H7 (cell line): ENCODE measurements around the gene NCOA1. TPM values are rescaled to one million over a fixed set of nuclear protein-coding genes. Genes with fewer than 3 reads are reported as not detected.
A peak's percentile ranks its signal among the peaks of the same experiment; 100 is the strongest.

ENCODE experiments used
- DNase-seq: peaks from one replicate; pipeline ENCODE4 v3.0.0; 2012
- H3K27me3 ChIP-seq: 2 replicates; pipeline ENCODE4 v1.6.0; 2011; ENCODE audit warnings: mild to moderate bottlenecking, low read length; ENCODE audit not compliant: control insufficient read depth, insufficient read depth
- H3K36me3 ChIP-seq: replicated peaks from 2 replicates; pipeline ENCODE4 v1.5.1; 2011; ENCODE audit warnings: low read length; ENCODE audit not compliant: control insufficient read depth, insufficient read depth
- H3K4me3 ChIP-seq: 2 replicates; pipeline ENCODE4 v1.5.1; 2011; ENCODE audit warnings: low read depth, mild to moderate bottlenecking, control low read depth, low read length, moderate library complexity; ENCODE audit not compliant: insufficient read depth
- total RNA-seq: library from RNA; depleted of rRNA; stranded (reverse); fragments of >200 nt; shearing (Covaris generic); gene quantifications from 2 replicates; pipeline ENCODE4 v1.2.3, GENCODE V29; 2014; rRNA removed

NCOA1 gene
- total RNA-seq, 1 experiment from 2014 or later = 9.4 TPM

- H3K27me3 ChIP-seq = no peaks in the 10 kb centered on the region
- peaks cover 32% of the 10 kb centered on the region for H3K36me3 ChIP-seq
- H3K4me3 ChIP-seq = no peak overlapping the region
- peak; percentile 28 for DNase-seq
Measured at GRCh38 chr2:24819442-24820174, 328.6 kb downstream of the NCOA1 start.

- H3K36me3 ChIP-seq = peaks cover 31% of the 10 kb centered on the region
- DNase-seq = peak; percentile 23
Measured at GRCh38 chr2:24820175-24820513, 329.1 kb downstream of the NCOA1 start.

More at GRCh38 chr2:24820175-24820513, 329.1 kb downstream of the NCOA1 start:
- Histone ChIP-seq H3K27me3 (no peaks in the 10 kb centered on the region), H3K4me3 (no peak overlapping the region)

Other genes starting within 250 kb of the NCOA1 start
- gene ITSN2, start 130.7 kb upstream of the NCOA1 start, total RNA-seq = 10.3 and 14.4 TPM in 2 replicates